HepG2 (cell line): Measurements from ENCODE around the gene INAFM1. TPM values are rescaled to one million over a fixed set of nuclear protein-coding genes. Genes with fewer than 3 reads are reported as not detected.

Experiments used
- AGO2 ChIP-seq: fragments of 200-400 bp; formaldehyde crosslinking; optimal IDR thresholded peaks from 2 replicates; pipeline ENCODE3; 2017; ENCODE audit warnings: mild to moderate bottlenecking, low read depth, low read length, moderate library complexity
- DPF2 ChIP-seq: sonication (generic); formaldehyde crosslinking; IDR thresholded peaks from 2 replicates; pipeline ENCODE4 v1.4.0; 2020; ENCODE audit warnings: mild to moderate bottlenecking, low read depth, missing genetic modification reagents, borderline replicate concordance
- DR1 ChIP-seq: sonication (generic); formaldehyde crosslinking; IDR thresholded peaks from 2 replicates; pipeline ENCODE4 v1.8.0; 2021; ENCODE audit warnings: mild to moderate bottlenecking, missing genetic modification reagents, inconsistent platforms
- FIP1L1 ChIP-seq: fragments of 200-400 bp; formaldehyde crosslinking; IDR thresholded peaks from 2 replicates; pipeline ENCODE4 v1.6.1; 2018; ENCODE audit warnings: low read depth, mild to moderate bottlenecking, low read length, moderate library complexity, borderline replicate concordance; ENCODE audit not compliant: insufficient read depth
- FOXO1 ChIP-seq: sonication (generic); formaldehyde crosslinking; IDR thresholded peaks from 2 replicates; pipeline ENCODE4 v1.4.0; 2020; ENCODE audit warnings: missing genetic modification reagents
- IRF2 ChIP-seq: IDR thresholded peaks from 2 replicates; pipeline ENCODE4 v1.6.1; 2018; ENCODE audit warnings: missing genetic modification reagents, missing compliant biosample characterization
- MTF2 ChIP-seq: sonication (generic); formaldehyde crosslinking; IDR thresholded peaks from 2 replicates; pipeline ENCODE4 v1.5.0; 2020; ENCODE audit warnings: missing genetic modification reagents, borderline replicate concordance
- RBAK ChIP-seq: sonication (generic); formaldehyde crosslinking; IDR thresholded peaks from 2 replicates; pipeline ENCODE4 v1.5.1; 2020; ENCODE audit warnings: mild to moderate bottlenecking, missing genetic modification reagents
- SIN3A ChIP-seq: IDR thresholded peaks from 2 replicates; pipeline ENCODE4 v1.6.1; 2011; ENCODE audit warnings: low read depth, mild to moderate bottlenecking, control low read depth, low read length, borderline replicate concordance
- SMARCE1 ChIP-seq: fragments of 450-650 bp; IDR thresholded peaks from 2 replicates; pipeline ENCODE4 v1.6.1; 2017; ENCODE audit warnings: borderline replicate concordance
- SMYD3 ChIP-seq: sonication (generic); formaldehyde crosslinking; IDR thresholded peaks from 2 replicates; pipeline ENCODE4 v1.8.1; 2023; ENCODE audit warnings: mild to moderate bottlenecking, missing genetic modification reagents
- SOX5 ChIP-seq: IDR thresholded peaks from 2 replicates; pipeline ENCODE4 v1.6.1; 2016; ENCODE audit warnings: borderline replicate concordance
- ZNF101 ChIP-seq: sonication (generic); formaldehyde crosslinking; IDR thresholded peaks from 2 replicates; pipeline ENCODE4 v1.4.0; 2020; ENCODE audit warnings: mild to moderate bottlenecking, low read depth, missing genetic modification reagents, borderline replicate concordance
- ZNF234 ChIP-seq: sonication (generic); formaldehyde crosslinking; conservative IDR thresholded peaks from 2 replicates; pipeline ENCODE4 v1.5.1; 2020; ENCODE audit warnings: mild to moderate bottlenecking, missing genetic modification reagents
- ZNF292 ChIP-seq: sonication (generic); formaldehyde crosslinking; IDR thresholded peaks from 2 replicates; pipeline ENCODE4 v1.8.1; 2022; ENCODE audit warnings: mild to moderate bottlenecking, low read depth, missing genetic modification reagents, borderline replicate concordance
- ZNF33B ChIP-seq: sonication (generic); formaldehyde crosslinking; IDR thresholded peaks from 2 replicates; pipeline ENCODE4 v1.5.1; 2020; ENCODE audit warnings: mild to moderate bottlenecking, missing genetic modification reagents
- ZNF768 ChIP-seq: sonication (generic); formaldehyde crosslinking; IDR thresholded peaks from 2 replicates; pipeline ENCODE4 v1.4.0; 2020; ENCODE audit warnings: missing genetic modification reagents
- ZSCAN25 ChIP-seq: sonication (generic); formaldehyde crosslinking; IDR thresholded peaks from 2 replicates; pipeline ENCODE4 v1.8.0; 2022; ENCODE audit warnings: mild to moderate bottlenecking, missing genetic modification reagents
- polyA plus RNA-seq, 8 experiments: library from polyadenylated mRNA; depleted of rRNA in 3 of 8; stranded (reverse) in 7 of 8; unstranded in 1 of 8; fragments of >200 nt; fragmentation: Illumina TruSeq in 4 of 8; extraction: Trizol in 4 of 8; gene quantifications; 2 replicates each; pipeline versions ENCODE4 v1.2.1 to v1.2.3, GENCODE V29; 2011 to 2016; ENCODE audit warnings: low read depth in 4 of 8, missing spikeins in 1 of 8, mixed read lengths in 1 of 8; ENCODE audit not compliant: insufficient read depth in 1 of 8
- total RNA-seq, 5 experiments: library from RNA; depleted of rRNA; stranded (reverse); fragments of >200 nt; fragmentation: Illumina TruSeq; extraction: Trizol; gene quantifications; 2 replicates each; pipeline ENCODE4 v1.2.3, GENCODE V29; 2016; ENCODE audit warnings: low read depth in 1 of 5
- TF ChIP-seq, protein P1 (sequence below): sonication (generic); formaldehyde crosslinking; IDR thresholded peaks from 2 replicates; pipeline ENCODE4 v1.4.0; 2020; ENCODE audit warnings: missing genetic modification reagents, borderline replicate concordance
- TF ChIP-seq, protein P2 (sequence below): sonication (generic); formaldehyde crosslinking; conservative IDR thresholded peaks from 2 replicates; pipeline ENCODE4 v1.4.0; 2020; ENCODE audit warnings: missing genetic modification reagents
- TF ChIP-seq, protein P3 (sequence below): sonication (generic); formaldehyde crosslinking; conservative IDR thresholded peaks from 2 replicates; pipeline ENCODE4 v1.8.0; 2022; ENCODE audit warnings: missing genetic modification reagents

The INAFM1 gene
- total and polyA plus RNA-seq, 2 of the 13 experiments (the other 11 are each of a cell fraction or from before 2014, with no cell fraction given): 0.88 to 1.9 TPM

DNA sequence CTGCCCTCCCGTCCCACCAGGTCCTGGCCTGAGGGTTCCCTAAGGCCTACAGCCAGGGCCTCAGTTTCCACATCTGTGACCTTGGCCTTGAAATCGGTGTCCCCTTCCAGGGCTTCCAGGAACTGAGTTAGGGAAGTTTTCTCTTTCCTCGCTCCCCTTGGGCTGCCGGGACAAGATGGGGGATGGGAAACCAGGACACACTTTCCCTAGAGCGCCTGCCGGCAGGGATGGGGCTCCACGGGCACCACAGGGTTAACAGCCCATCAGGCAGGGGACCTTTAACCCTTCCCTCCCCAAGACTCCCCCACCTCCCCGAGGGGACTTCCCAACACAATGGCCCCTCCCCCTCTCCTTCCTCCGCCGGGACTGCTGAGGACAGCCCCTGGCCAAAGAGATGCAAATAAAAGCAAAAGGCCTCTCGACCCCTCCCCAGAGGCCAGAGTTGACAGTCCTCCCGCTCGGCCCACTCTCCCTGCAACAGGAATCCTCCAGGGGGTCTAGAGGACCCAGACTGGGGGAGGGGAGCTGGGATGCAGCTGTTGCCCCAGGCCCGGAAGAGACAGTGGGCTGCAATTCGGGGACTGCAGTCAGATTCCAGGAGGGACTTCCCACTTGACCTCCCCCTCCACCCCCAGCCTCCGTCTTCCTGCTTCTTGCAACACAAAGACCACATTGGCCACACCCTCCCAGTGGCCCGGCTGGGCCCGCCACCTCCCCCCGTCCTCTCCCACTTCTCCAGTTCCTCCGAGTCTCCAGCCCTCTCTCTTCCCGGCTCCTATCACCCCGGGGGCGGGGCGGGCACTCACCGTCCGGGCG, 47.1 kb upstream of the INAFM1 start (continued):
- TF ChIP-seq FIP1L1 (no peak; the same call in 1 of the 2 replicates), ZSCAN25 (CRISPR knock-in tag) (no peak), MTF2 (CRISPR knock-in tag) (no peak), ZNF101 (CRISPR knock-in tag) (no peak), SMARCE1 (no peak), DPF2 (CRISPR knock-in tag) (peak; percentile 69; the same call in 1 of the 2 replicates), ZNF33B (CRISPR knock-in tag) (no peak), ZNF234 (CRISPR knock-in tag) (no peak), FOXO1 (peak; percentile 21; the same call in 1 of the 2 replicates), DR1 (no peak), RBAK (CRISPR knock-in tag) (no peak), SOX5 (CRISPR knock-in tag) (no peak), SMYD3 (no peak), SIN3A (peak; percentile 40; the same call in 1 of the 2 replicates), IRF2 (CRISPR knock-in tag) (peak; percentile 51; the same call in 1 of the 2 replicates), ZNF768 (CRISPR knock-in tag) (no peak), AGO2 (peak; percentile 6), ZNF292 (no peak)
- TF ChIP-seq, protein P1, sequence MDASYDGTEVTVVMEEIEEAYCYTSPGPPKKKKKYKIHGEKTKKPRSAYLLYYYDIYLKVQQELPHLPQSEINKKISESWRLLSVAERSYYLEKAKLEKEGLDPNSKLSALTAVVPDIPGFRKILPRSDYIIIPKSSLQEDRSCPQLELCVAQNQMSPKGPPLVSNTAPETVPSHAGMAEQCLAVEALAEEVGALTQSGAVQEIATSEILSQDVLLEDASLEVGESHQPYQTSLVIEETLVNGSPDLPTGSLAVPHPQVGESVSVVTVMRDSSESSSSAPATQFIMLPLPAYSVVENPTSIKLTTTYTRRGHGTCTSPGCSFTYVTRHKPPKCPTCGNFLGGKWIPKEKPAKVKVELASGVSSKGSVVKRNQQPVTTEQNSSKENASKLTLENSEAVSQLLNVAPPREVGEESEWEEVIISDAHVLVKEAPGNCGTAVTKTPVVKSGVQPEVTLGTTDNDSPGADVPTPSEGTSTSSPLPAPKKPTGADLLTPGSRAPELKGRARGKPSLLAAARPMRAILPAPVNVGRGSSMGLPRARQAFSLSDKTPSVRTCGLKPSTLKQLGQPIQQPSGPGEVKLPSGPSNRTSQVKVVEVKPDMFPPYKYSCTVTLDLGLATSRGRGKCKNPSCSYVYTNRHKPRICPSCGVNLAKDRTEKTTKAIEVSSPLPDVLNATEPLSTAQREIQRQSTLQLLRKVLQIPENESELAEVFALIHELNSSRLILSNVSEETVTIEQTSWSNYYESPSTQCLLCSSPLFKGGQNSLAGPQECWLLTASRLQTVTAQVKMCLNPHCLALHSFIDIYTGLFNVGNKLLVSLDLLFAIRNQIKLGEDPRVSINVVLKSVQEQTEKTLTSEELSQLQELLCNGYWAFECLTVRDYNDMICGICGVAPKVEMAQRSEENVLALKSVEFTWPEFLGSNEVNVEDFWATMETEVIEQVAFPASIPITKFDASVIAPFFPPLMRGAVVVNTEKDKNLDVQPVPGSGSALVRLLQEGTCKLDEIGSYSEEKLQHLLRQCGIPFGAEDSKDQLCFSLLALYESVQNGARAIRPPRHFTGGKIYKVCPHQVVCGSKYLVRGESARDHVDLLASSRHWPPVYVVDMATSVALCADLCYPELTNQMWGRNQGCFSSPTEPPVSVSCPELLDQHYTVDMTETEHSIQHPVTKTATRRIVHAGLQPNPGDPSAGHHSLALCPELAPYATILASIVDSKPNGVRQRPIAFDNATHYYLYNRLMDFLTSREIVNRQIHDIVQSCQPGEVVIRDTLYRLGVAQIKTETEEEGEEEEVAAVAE (CRISPR knock-in tag): peak; percentile 6; the same call in 1 of the 2 replicates
- TF ChIP-seq, protein P2, sequence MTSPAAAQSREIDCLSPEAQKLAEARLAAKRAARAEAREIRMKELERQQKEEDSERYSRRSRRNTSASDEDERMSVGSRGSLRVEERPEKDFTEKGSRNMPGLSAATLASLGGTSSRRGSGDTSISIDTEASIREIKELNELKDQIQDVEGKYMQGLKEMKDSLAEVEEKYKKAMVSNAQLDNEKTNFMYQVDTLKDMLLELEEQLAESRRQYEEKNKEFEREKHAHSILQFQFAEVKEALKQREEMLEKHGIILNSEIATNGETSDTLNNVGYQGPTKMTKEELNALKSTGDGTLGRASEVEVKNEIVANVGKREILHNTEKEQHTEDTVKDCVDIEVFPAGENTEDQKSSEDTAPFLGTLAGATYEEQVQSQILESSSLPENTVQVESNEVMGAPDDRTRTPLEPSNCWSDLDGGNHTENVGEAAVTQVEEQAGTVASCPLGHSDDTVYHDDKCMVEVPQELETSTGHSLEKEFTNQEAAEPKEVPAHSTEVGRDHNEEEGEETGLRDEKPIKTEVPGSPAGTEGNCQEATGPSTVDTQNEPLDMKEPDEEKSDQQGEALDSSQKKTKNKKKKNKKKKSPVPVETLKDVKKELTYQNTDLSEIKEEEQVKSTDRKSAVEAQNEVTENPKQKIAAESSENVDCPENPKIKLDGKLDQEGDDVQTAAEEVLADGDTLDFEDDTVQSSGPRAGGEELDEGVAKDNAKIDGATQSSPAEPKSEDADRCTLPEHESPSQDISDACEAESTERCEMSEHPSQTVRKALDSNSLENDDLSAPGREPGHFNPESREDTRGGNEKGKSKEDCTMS: no peak
- TF ChIP-seq, protein P3, sequence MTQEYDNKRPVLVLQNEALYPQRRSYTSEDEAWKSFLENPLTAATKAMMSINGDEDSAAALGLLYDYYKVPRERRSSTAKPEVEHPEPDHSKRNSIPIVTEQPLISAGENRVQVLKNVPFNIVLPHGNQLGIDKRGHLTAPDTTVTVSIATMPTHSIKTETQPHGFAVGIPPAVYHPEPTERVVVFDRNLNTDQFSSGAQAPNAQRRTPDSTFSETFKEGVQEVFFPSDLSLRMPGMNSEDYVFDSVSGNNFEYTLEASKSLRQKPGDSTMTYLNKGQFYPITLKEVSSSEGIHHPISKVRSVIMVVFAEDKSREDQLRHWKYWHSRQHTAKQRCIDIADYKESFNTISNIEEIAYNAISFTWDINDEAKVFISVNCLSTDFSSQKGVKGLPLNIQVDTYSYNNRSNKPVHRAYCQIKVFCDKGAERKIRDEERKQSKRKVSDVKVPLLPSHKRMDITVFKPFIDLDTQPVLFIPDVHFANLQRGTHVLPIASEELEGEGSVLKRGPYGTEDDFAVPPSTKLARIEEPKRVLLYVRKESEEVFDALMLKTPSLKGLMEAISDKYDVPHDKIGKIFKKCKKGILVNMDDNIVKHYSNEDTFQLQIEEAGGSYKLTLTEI (CRISPR knock-in tag): no peak
